ENCODE results near the gene LY6G6F. TPM values are rescaled to one million over a fixed set of nuclear protein-coding genes. Genes with fewer than 3 reads are reported as not detected.

LY6G6F gene
- total and polyA plus RNA-seq, 10 of the 15 experiments (the other 5 are each of a cell fraction or from before 2014, with no cell fraction given) = not detected

GRCh38 chr6:31736021-31736767, 29.5 kb downstream of the LY6G6F start, which contains the start of gene CLIC1 (continued):
- no peak for TF ChIP-seq SREBF1 (IDR thresholded peaks at IDR 0.05; ENCODE audit: low read length)
- TF ChIP-seq NFYB (IDR thresholded peaks at IDR 0.05; ENCODE audit: insufficient read depth, low read depth, low read length) = no peak
- no peak for TF ChIP-seq BRCA1 (IDR thresholded peaks at IDR 0.05; ENCODE audit: low read depth, low read length)
- no peak for TF ChIP-seq E2F4 (IDR thresholded peaks at IDR 0.05; ENCODE audit: low read depth, low read length)
- no peak for TF ChIP-seq TCF7 (IDR thresholded peaks at IDR 0.05; ENCODE audit: borderline replicate concordance)
- no peak for TF ChIP-seq TBL1XR1 (IDR thresholded peaks at IDR 0.05; ENCODE audit: low read depth, low read length)
- no peak for TF ChIP-seq SMARCA5 (IDR thresholded peaks at IDR 0.05)
- TF ChIP-seq SMAD1 (IDR thresholded peaks at IDR 0.05; ENCODE audit: low read depth, partially characterized antibody) = peak; percentile 35
- TF ChIP-seq ZBTB11 (CRISPR knock-in tag; IDR thresholded peaks at IDR 0.05) = no peak
- TF ChIP-seq ZBTB33 (IDR thresholded peaks at IDR 0.05) = no peak
- no peak for TF ChIP-seq CBX3 (IDR thresholded peaks at IDR 0.05; ENCODE audit: borderline replicate concordance, low read depth)
- no peak for TF ChIP-seq MAX (IDR thresholded peaks at IDR 0.05; ENCODE audit: low read depth, low read length)
- no peak for TF ChIP-seq BHLHE40 (IDR thresholded peaks at IDR 0.05; ENCODE audit: borderline replicate concordance in 1 of 2, low read depth in 2 of 2, low read length in 1 of 2)
- peak; percentile 47; the same call in 1 of the 2 replicates for TF ChIP-seq NBN (IDR thresholded peaks at IDR 0.05)
- no peak for TF ChIP-seq CEBPZ (IDR thresholded peaks at IDR 0.05; ENCODE audit: low read depth, low read length)
- no peak for TF ChIP-seq NR2F1 (conservative IDR thresholded peaks at IDR 0.05)
- TF ChIP-seq HDAC2 (IDR thresholded peaks at IDR 0.05) = no peak
- peak; percentile 50; the same call in 1 of the 2 replicates for TF ChIP-seq TCF3 (IDR thresholded peaks at IDR 0.05; ENCODE audit: borderline replicate concordance, insufficient read depth, low read depth, low read length)
- TF ChIP-seq USF1 (IDR thresholded peaks at IDR 0.05; ENCODE audit: borderline replicate concordance, extremely low read length, insufficient read depth, low read depth, low read length) = no peak

Measured in GM12878 (cell line).